ENCODE measurements around the gene LHX1.

Gene LHX1

DNA sequence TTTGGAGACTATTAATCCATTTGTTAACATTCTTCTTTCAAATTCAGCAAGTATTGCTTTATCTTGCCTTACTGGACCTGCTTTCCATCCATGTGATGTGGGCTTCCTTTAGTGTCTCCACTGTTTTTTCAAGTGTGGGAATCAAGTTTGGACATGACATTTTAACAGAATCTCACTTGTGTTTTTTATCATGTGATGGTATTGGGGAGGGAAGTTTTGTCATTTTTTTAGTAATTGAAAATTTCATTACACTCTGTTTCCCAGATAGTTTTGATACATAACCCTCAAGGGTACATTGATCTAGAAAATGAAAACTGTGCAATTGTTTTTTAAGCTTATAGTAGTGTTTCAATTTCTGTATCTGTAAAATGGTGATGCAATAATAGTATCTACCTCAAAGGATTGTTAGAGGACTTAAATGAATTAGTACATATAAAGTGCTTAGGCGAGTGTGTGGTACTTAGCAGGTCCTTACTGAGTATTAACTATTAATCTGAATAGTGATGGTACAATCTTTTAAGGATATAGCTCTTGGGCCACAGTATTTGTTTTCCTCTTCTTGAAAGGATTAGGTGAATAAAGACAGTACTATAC is 38.7 kb downstream of the LHX1 start:
- no peak for DNase-seq

DNA sequence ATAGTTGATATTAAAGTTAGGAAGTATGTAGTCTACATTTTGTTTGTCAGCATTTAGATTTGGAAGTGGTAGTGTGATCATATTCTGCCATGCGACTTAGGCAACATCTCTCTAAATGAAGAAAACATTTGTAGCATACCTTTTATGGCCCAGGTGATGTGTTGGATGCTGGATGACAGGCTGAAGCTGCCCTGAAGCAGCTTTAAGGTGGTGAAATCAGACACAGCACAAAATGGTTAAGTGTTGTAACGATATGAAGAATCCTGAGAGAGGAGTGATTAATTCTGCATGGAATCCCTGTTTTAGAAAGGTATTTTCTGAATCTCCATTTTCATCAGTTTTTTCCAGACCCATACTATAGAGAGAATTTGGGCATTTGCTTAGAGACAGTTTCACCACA is 39.8 kb downstream of the LHX1 start:
- no peak for DNase-seq

- DNase-seq: no peak
Observed at GRCh38 chr17:36977568-36977967, 40.3 kb downstream of the LHX1 start.

DNA sequence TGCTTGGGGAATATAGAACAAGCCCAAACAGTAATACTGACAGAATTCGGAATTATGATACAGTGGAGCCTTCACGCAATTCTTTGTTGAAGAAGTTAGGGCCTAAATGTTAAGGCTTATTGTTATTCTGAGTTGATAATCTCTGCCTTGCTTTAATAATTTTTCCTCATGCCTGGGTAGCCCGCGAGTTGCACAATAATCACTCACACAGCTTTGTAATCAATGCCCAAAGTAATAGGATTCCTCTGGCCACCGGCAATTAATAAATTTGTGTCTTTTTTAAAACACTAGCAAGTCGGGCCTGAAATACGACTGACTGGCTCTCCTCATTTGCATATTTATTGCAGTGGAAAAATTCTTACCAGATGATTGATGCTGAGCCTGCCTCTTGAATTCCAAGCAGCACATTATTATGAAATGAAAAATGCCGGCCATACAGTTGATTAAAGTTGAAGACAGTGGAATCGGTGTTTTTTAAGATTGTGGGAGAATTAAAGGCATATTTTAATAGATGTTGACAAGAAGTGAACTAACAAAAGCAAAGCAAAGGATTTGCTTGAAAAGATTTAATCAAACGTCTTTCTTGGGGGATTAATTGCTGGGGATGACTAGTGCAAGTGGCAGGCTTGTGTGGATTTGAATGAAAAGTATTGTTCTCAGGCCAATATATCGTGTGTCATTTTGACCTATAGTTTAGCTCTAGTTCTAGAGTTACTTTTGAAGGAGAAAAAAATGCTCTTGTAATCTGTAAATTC is 41.7 kb downstream of the LHX1 start:
- DNase-seq: no peak

GRCh38 chr17:36979565-36979941 is 42.3 kb downstream of the LHX1 start:
- no peak for DNase-seq

DNA sequence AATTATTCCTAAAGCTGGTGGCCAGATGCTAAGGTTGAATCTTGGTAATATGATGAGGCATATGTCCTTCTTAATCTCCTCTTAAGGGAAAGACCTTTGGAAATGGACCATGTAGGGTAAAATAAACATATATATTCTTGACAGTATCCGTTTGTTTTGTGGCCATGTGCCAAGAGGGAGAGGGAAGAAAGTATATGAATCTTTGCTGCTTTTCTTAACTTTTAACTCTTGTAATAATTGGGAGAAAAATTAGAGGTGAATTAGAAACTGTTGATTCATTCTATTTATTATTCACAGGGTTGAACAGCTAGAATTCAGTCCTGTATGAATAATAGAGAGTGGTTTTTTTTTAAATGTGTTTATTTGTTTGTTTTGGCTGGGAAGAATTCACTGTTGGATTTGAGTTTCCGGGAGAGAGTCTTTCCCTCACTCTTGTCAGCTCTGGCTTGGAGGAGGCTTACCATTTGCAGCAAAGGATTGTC is 43.0 kb downstream of the LHX1 start:
- DNase-seq: no peak

DNA sequence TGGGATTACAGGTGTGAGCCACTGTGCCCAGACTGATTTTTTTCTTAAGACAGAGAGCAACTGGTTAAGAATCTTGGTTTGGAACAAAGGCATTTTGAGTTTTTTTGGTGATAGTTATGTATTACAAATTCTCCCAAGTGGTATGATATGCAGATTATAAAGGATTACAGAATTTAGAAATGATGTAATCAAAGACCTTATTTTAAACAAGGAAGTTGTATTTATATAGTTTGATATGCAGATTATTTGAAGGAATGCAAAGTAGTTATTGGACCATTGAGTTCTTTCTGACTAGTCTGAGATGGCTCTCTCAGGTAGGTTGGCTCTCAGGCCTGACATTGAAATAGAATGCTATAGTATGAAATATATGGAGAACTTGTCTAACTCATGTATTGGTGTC is 46.3 kb downstream of the LHX1 start:
- DNase-seq: no peak

- DNase-seq: no peak
Observed at GRCh38 chr17:36989173-36989572, 51.9 kb downstream of the LHX1 start.

DNA sequence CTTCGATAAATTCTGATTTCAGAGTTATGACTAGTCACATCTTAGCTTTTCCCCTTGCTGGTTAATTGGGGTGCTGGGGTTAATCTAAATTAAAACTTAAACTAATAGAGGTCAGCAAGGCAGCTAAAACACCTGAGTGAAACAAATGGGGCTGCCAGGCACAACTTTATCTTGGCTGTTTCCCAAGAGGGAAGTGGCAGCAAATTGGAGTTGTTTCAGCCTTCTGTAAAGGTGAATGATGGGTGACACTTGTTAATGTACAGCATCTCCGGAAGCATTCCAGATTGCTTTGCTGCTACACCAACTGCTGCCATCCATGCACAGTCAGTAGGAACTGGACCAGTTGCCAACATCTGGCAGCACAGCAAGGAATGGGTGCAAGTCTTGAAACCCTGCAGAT is 55.4 kb downstream of the LHX1 start:
- no peak for DNase-seq

GRCh38 chr17:36993227-36993626 is 56.0 kb downstream of the LHX1 start:
- DNase-seq: no peak
